Kidney epithelial cell (primary cell): ENCODE results near the gene MATN1. TPM values are rescaled to one million over a fixed set of nuclear protein-coding genes. Genes with fewer than 3 reads are reported as not detected.

Experiments
- DNase-seq: peaks from one replicate; pipeline ENCODE4 v3.0.0-alpha.2; 2010; ENCODE audit warnings: low read depth
- H3K27me3 ChIP-seq: 2 replicates; pipeline ENCODE4 v1.6.0; 2011; ENCODE audit warnings: low read length; ENCODE audit not compliant: control insufficient read depth, insufficient read depth
- H3K36me3 ChIP-seq: 2 replicates; pipeline ENCODE4 v1.5.1; 2011; ENCODE audit warnings: low read length; ENCODE audit not compliant: control insufficient read depth, insufficient read depth
- H3K4me3 ChIP-seq: 2 replicates; pipeline ENCODE4 v1.5.1; 2011; ENCODE audit warnings: low read depth, mild to moderate bottlenecking, control low read depth, low read length
- CTCF ChIP-seq: IDR thresholded peaks from 2 replicates; pipeline ENCODE4 v1.5.1; 2011; ENCODE audit warnings: mild to moderate bottlenecking, moderate library complexity, low read length, control low read depth, inconsistent platforms; ENCODE audit not compliant: insufficient read depth, poor library complexity, severe bottlenecking
- total RNA-seq: library from RNA; depleted of rRNA; stranded (reverse); fragments of >200 nt; gene quantifications from 2 replicates; pipeline ENCODE4 v1.2.3, GENCODE V29; 2015

The MATN1 gene
- total RNA-seq, 1 donor from 2014 or later, result 0.04 TPM

GRCh38 chr1:30746212-30747032, 23.0 kb upstream of the MATN1 start:
- TF ChIP-seq CTCF, result no peak
- Histone ChIP-seq H3K4me3 (no peak overlapping the region), H3K36me3 (no peaks in the 10 kb centered on the region), H3K27me3 (no peaks in the 10 kb centered on the region)
- DNase-seq, result no peak

GRCh38 chr1:30745834-30746208, 22.4 kb upstream of the MATN1 start:
- no peak for DNase-seq
- no peak overlapping the region for H3K4me3 ChIP-seq
- TF ChIP-seq CTCF, result no peak
- no peaks in the 10 kb centered on the region for H3K27me3 ChIP-seq
- H3K36me3 ChIP-seq, result no peaks in the 10 kb centered on the region

GRCh38 chr1:30745156-30745833, 21.9 kb upstream of the MATN1 start:
- DNase-seq, result no peak
- Histone ChIP-seq H3K36me3 (no peaks in the 10 kb centered on the region), H3K4me3 (no peak overlapping the region), H3K27me3 (no peaks in the 10 kb centered on the region)
- no peak for TF ChIP-seq CTCF

GRCh38 chr1:30744060-30744756, 20.8 kb upstream of the MATN1 start:
- no peak for TF ChIP-seq CTCF
- no peaks in the 10 kb centered on the region for H3K36me3 ChIP-seq
- no peaks in the 10 kb centered on the region for H3K27me3 ChIP-seq
- no peak for DNase-seq
- H3K4me3 ChIP-seq, result no peak overlapping the region

GRCh38 chr1:30743584-30744059, 20.2 kb upstream of the MATN1 start:
- H3K27me3 ChIP-seq, result no peaks in the 10 kb centered on the region
- DNase-seq, result no peak
- no peaks in the 10 kb centered on the region for H3K36me3 ChIP-seq
- H3K4me3 ChIP-seq, result no peak overlapping the region
- TF ChIP-seq CTCF, result no peak
